Measurements from ENCODE around the gene IGFL2.

- no peak for TF ChIP-seq ZNF274 (IDR thresholded peaks at IDR 0.05; ENCODE audit: low read depth, low read length)
- no peak for TF ChIP-seq SUZ12 (IDR thresholded peaks at IDR 0.05; ENCODE audit: extremely low read depth, insufficient read depth, insufficient read length)
- TF ChIP-seq YY1 (IDR thresholded peaks at IDR 0.05; ENCODE audit: insufficient read depth, insufficient read length): no peak
These were observed 38.2 kb upstream of the IGFL2 start for GRCh38 chr19:46109876-46110275.

All from NT2/D1 (cell line).